GM12875 (cell line): ENCODE measurements around the gene CMC2.

Source experiments
- H3K4me3 ChIP-seq: one replicate; pipeline ENCODE4 v1.5.1; 2011; ENCODE audit warnings: low read depth, low read length, control low read depth
- TF ChIP-seq, protein P1 (sequence below): IDR thresholded peaks from 2 replicates; pipeline ENCODE4 v1.5.1; 2011; ENCODE audit warnings: low read depth, mild to moderate bottlenecking, control low read depth, inconsistent platforms, low read length, moderate library complexity, borderline replicate concordance; ENCODE audit not compliant: insufficient read depth

The CMC2 gene

DNA sequence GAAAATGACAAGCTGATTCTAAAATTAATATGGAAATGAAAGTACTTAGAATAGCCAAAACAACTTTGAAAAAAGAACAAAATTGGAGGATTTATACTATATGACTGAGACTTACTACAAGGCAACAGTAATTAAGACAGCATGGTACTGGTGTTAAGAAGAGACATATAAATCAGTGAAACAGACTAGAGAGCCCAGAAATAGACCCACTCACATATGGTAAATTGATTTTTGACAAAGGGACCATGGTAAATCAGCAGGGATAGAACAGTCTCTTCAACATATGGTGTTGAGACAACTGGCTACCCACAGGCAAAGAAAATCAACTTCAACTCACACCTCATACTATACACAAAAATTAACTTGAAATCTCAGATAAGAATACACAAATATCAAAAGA, 12.9 kb downstream of the CMC2 start:
- H3K4me3 ChIP-seq, result no peak overlapping the region
- TF ChIP-seq, protein P1, sequence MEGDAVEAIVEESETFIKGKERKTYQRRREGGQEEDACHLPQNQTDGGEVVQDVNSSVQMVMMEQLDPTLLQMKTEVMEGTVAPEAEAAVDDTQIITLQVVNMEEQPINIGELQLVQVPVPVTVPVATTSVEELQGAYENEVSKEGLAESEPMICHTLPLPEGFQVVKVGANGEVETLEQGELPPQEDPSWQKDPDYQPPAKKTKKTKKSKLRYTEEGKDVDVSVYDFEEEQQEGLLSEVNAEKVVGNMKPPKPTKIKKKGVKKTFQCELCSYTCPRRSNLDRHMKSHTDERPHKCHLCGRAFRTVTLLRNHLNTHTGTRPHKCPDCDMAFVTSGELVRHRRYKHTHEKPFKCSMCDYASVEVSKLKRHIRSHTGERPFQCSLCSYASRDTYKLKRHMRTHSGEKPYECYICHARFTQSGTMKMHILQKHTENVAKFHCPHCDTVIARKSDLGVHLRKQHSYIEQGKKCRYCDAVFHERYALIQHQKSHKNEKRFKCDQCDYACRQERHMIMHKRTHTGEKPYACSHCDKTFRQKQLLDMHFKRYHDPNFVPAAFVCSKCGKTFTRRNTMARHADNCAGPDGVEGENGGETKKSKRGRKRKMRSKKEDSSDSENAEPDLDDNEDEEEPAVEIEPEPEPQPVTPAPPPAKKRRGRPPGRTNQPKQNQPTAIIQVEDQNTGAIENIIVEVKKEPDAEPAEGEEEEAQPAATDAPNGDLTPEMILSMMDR, result no peak

DNA sequence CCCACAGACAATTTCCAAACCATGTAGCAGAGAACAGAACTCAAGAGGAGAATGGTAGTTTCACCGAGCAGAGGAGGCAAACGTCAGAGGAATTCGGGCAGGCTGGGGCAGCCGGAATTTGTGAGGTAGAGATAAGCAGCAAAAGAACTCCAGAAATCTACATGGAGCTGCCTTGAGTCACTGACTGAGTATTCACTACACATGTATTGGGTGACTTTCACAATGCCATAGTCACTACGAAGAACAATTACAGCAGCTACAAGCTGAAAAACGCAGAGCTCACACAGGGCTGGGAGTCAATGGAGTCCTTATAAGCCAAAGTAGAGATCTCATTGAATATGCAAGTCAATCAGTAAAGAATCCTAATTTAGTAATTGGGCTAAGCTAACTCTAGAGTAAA, 13.4 kb downstream of the CMC2 start:
- H3K4me3 ChIP-seq, result no peak overlapping the region
- TF ChIP-seq, protein P1, result no peak

DNA sequence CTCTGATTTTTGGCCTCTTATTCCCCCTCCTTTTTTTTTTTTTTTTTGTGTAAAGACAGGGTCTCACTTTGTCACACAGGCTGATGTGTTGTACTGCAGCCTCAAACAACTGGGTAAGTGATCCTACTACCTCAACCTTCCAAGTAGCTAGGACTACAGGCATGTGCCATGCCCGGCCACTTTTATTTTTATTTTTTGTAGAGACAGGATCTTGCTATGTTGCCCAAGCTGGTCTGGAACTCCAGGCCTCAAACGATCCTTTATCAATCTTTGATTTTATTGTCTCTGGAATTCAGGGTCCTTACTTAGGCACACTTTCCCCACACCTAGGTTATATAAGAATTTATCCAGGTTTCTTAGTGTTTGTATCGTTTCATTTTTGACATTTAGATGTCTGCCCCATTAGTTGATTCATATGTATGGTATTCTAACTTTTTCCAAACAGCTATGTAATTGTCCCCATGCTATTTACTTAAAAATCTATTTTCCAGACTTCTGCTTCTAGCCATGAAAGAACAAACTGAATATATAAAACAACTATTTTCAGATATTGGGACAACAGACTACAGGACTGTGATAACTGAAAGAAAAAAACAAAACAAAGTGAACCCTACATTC, 13.9 kb downstream of the CMC2 start:
- TF ChIP-seq, protein P1, result no peak
- H3K4me3 ChIP-seq, result no peak overlapping the region

DNA sequence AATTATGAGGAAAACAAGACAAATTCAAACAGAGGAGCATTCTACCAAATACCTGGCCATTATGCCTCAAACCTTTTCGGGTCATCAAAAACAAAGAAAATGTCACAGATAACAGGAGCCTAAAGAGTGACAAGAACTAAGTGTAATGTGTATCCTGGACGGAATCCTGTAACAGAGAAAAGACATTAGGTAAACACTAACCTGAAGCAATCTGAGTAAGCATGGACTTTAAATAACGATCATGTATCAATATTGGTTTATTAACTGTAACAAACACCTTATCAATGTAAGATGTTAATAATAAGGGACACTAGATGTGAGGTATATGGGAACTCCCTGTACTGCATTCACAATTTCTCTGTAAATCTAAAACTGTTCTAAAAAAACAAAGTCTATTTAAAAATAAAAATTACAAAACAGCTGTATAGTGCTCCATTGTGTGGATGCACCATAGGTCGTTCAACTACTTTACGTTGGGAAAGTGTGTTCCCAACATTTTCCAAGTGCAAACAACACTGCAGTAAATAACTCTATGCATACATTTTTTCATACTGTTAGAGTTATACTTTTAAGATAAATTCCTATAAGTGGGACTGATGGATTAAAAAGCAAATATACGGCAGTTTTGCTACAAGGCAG, 14.8 kb downstream of the CMC2 start:
- TF ChIP-seq, protein P1, result no peak
- no peak overlapping the region for H3K4me3 ChIP-seq

DNA sequence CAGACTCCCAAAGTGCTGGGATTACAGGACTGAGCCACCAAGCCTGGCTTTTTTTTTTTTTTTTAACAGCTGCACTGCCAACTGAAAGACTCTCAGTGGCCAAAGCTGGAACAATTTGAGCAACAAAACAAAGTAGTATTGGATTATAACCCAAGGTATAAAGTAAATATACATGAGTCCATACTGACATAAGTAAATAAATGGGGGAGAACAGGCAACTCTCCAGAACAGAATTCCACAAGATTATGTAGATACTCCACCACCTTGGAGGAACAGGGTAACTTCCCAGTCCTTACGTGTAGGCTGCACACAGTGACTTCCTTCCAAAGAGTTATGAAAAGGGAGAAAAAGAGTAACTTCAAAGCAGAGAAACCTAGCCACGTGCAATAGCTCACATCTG, 15.7 kb downstream of the CMC2 start:
- H3K4me3 ChIP-seq, result no peak overlapping the region
- TF ChIP-seq, protein P1, result no peak

DNA sequence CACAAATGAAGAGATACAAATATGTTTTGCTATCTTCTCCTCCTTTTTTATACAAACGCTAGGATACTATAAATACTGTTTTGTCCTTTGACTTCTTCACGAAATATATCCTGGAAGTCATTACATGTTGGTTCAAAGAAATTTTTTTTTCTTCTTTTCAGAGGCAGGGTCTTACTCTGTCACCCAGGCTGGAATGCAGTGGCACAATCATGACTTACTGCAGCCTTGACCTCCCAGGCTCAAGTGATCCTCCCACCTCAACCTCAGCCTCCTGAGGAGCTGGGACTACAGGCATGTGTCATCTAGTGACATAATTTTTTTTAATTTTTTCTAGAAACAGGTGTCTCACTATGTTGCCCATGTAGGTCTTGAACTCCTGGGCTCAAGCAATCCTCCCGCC, 16.1 kb downstream of the CMC2 start:
- TF ChIP-seq, protein P1, result no peak
- H3K4me3 ChIP-seq, result no peak overlapping the region

DNA sequence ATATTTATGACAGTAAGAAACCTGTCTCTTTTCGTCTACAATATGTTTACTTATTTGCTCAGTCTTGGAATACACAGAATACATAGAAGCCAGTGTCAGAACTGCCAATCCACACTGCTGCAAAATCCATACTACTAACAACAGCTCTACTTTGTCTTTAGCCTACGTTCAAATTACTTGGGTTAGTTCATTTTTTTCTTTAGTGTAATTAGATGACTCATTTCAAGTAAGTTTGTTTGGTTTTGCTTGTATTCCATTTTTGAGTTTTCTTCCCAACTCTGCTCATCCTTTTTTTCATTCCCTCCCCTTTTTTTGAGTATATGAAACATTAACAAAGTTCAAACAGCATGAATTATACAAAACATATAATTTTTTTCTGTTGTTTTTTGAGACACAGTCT, 16.9 kb downstream of the CMC2 start:
- TF ChIP-seq, protein P1, result no peak
- H3K4me3 ChIP-seq, result no peak overlapping the region
